HG03108 (cell line): ENCODE measurements around the gene GCK.

ENCODE experiments used
- ATAC-seq: cut with Tn5 transposase; IDR thresholded peaks from one replicate; pipeline ENCODE4 v1.9.1; 2021; ENCODE audit warnings: moderate library complexity; ENCODE audit not compliant: unreplicated experiment

Gene GCK

GRCh38 chr7:44157116-44158080 lies 31.8 kb downstream of the GCK start:
- ATAC-seq: no peak

DNA sequence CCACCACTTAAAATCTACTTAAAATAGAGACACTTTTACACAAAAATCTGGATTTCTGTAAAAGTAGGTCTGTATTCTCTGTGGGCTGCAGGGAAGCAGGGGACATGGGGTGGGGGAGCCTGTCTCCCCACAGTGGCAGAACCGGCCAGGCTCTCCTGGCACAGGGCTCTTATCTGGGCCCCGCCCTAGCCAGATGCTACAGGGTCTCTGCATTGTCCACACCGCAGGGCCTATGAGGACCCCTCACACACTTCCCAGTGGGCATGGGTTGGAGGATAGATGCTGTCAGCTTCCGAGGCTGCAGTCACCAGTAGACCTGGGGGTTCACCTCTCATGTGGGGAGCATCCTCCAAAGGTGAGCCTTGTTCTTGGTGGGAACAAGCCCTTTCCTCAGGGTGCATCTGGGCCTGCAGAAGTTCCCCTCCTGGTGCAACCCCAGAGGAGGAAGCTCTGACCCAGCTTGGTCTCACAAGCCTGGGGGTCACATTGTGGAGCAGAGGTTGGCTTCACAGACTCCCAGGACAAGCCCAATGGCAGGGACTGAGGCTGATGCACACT lies 32.7 kb downstream of the GCK start:
- ATAC-seq: no peak

GRCh38 chr7:44155191-44156185 lies 33.8 kb downstream of the GCK start:
- no peak for ATAC-seq

- no peak for ATAC-seq
These were observed 34.5 kb downstream of the GCK start for GRCh38 chr7:44154703-44155102.

DNA sequence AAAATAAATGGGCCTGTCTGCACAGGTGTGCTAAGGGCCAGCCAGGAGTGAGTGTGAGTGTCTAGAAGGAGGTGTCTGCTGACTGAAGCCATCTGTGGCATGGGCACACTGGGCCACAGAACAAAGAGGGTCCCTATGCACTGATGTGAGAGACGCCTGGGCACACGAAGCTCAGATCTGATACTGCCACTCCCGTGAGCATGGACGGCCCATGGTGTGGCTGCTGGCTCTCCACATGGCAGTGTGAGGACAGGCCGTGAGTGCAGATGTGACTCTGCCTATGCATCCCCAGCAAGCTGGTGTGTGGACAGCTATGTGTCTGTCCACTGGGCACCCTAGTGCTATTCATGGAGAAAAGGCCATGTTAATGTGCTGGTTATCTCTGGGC lies 35.3 kb downstream of the GCK start:
- no peak for ATAC-seq

DNA sequence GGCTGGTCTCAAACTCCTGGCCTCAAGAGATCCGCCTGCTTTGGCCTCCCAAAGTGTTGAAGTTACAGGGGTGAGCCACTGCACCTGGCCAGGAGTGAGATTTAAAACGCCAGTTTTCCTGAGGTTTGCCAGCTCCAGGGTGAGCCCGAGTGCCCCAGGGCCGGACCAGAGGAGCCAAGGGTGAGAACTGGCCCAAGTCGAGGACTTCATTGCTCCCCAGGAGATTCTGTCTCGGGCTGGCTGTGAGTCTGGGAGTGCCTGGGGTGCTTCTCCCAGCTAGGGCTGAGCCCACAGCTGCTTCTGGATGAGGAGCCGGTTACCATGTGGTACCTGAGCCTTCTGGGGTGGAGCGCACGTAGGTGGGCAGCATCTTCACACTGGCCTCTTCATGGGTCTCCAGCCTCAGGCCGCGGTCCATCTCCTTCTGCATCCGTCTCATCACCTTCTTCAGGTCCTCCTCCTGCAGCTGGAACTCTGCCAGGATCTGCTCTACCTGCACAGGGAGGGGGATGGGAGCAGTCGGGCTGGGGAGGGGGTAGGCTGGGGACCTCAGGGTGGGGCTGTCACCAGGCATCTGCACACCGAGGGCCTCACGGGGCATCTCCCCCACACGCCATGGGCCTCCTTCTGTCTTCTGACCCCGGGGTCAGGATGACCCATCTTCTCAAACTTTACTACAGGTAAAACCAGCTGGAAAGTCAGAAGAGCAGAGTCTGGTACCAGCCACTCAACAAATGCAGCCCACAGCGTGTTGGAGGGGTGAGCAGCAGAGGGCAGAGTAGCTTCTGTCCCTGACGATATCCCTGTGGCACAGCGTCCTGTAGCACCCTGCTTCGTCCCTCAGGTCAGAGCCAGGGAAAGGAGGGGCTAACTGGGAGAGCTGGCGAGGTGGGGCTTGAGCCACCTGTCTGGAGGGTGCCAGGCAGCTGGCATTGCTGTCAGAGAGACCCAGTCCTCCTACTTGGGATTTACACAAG lies 36.0 kb downstream of the GCK start:
- no peak for ATAC-seq

- no peak for ATAC-seq
These were observed 37.3 kb downstream of the GCK start for GRCh38 chr7:44151956-44152355.

- no peak for ATAC-seq
These were observed 38.0 kb downstream of the GCK start for GRCh38 chr7:44150966-44151941.

GRCh38 chr7:44150466-44150832 lies 38.8 kb downstream of the GCK start:
- peak; percentile 83 for ATAC-seq

DNA sequence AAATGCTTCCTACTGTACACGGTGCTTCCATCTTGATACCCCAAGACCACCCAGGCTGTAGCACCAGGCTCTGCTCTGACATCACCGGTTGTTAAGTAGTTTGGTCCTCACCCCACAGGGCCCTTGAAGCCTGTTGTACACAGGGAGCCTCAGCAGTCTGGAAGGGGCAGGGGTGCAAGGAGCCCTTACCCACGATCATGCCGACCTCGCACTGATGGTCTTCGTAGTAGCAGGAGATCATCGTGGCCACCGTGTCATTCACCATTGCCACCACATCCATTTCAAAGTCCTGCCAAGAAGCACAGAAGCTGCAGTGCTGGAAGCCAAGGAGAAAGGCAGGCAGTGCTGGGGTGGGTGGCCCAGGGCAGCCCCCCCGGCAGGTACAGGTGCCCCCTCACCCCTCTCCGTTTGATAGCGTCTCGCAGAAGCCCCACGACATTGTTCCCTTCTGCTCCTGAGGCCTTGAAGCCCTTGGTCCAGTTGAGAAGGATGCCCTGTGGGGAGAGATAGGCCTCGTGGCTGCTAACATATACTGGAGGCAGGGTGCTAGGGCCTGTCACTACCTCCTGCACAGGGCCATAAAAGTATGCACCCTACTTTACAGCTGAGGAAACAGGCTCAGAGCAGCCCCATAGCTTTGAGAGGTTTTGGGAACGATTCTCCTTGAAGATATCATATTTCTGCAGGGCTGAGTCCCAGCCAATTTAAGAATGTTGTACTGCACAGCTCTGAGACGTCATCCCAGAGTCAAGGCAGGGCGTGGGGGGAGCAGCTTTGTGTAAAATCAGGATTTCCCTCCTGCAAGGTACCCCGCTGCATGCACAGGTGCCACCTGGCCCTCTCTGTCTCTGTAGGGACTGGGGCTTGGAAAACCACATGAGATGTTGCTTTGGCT lies 39.4 kb downstream of the GCK start:
- ATAC-seq: no peak

GRCh38 chr7:44148961-44149536 lies 40.2 kb downstream of the GCK start:
- no peak for ATAC-seq

DNA sequence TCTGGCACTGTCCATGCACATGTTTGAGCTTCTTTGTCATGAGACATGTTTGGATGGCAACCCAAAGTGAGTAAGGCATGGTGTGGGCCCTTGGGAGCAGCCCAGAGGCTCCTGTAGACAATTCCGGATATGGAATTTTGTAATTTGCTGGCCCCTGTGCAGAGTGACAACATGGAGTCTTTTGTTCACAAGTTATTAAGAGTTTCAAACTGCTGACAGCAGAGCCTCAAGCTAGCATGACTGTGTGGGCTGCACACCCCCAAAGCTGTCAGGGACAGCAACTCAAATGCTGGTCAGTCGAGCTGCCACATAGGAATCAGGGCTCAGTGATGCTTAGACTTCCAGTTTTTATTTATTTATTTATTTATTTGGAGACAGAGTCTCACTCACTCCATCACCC lies 41.1 kb downstream of the GCK start:
- ATAC-seq: no peak

DNA sequence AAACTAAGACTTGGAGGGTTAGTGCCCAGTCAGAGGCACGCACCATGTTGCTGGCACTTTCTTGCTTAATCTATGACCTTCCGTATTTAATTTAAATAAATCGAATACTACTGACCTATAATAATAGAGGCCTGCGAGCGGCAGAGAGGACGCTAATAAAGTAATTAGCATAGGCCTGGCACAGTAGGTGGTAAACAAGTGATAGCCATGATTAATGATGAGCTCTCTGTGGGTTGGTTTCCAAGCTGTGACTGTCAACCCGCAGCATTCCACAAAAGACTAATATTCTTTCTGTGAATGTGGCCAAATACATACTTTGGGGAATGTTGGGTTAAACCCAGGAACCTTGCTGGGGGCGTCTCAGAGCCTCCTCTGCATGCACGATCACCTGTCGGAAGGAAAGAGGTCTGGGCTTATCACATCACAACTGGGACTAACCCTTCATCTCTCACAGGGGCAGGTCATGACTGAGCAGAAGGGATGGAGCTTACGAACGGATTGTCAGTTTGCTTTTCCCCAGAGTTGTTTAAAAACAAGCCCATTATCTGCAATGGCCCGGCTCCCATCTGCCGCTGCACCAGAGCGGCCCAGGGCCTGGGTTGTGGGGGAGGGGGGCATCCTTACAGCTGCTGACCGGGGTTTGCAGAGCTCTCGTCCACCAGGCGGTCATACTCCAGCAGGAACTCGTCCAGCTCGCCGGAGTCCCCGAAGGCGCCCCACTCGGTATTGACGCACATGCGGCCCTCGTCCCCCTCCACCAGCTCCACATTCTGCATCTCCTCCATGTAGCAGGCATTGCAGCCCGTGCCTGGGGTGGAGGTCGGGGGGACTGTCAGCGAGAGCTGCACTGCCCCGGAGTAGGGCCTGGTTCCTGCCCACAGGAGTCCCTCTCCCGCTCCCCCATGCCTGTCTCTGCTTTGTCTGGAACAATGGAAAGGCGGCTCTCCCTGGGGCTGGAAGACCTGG lies 41.9 kb downstream of the GCK start:
- ATAC-seq: no peak

DNA sequence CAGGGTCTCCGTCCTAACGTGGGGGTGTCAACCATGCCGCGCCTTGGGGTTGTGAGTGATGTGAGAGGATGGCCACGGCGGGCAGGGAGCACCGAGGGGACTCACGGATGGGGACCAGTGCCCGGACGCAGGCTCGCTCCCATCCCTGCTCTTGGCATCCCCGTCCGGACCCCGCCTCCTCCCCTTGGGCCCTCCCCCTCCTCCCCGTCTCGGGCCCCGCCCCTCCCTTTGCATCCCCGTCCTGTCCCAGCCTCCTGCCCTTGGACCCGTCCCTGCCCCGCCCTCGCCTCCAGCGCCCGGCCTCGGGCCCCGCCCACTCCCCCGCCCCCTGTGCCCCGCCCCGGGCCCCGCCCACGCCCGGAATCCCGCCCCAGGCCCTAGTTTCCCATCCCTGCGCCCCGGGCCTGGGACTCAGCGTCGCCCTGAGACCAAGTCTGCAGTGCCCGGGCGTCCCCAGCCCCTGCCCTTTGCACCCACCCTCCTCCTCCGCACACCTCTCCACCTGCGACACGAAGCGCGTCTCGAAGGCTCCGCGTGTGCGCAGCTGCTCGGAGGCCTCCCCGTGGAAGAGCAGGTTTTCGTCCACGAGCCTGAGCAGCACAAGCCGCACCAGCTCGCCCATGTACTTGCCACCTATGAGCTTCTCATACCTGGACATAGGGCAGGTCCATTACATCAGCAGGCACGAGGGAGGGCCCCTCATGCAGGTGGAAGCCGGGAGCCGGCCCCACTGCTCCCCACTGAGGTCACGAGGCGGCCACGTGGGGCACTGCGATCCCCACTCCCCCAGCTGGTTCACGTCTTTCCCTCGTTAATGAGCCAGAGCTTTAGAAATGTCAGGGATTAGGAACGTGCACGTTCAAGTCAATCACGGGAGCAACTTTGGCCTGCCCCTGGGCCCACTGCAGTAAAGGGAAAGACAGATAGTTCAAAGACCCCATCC lies 43.0 kb downstream of the GCK start:
- ATAC-seq: no peak

- ATAC-seq: no peak
These were observed 43.7 kb downstream of the GCK start for GRCh38 chr7:44145479-44145968.
